ENCODE measurements around the gene AFDN.
"Not testable (repeated sequence)": the region's sequence is repeated elsewhere in the genome, so short reads cannot be mapped to it uniquely, and the experiment has no call there.

AFDN gene

DNA sequence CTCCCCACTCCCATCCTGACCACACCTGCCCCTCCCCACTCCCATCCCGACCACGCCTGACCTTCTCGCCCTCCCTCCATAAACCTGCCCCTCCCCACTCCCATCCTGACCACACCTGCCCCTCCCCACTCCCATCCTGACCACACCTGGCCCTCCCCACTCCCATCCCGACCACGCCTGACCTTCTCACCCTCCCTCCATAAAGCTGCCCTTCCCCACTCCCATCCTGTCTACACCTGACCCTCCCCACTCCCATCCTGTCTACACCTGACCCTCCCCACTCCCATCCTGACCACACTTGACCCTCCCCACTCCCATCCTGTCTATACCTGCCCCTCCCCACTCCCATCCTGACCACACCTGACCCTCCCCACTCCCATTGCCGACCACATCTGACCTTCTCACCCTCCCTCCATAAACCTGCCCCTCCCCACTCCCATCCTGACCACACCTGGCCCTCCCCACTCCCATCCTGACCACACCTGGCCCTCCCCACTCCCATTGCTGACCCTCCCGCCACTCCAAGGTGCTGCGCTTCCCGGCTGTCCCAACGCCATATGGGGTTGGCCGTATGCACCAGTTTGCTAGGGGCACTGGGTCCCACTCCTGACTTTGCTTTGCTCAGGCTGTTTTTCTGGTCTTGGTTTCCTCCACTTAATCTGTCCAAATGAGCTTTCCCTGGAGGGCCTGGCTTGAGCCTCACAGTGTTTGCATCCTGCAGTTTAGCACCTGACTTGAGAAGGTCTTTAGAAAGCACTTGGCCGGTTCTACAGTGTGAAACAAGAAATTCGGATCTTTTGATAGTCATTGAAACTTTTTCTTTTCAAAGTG is 173.7 kb downstream of the AFDN start:
- no peak for DNase-seq (ENCODE audit: low spot score)

DNA sequence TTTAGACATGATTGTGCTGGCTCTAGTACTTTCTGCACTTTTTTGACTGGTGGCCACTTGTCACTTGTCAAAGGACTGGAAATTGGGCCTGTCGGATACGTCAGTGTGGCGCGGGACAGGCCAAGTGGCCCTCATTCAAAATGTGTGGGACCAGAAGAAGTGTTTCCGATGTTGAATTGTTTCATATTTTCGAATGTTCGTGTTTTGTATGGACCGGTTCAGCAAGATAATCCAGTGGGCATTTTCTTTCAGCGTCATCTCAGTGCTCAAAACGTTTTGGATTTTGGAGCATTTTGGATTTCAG is 174.3 kb downstream of the AFDN start:
- DNase-seq (ENCODE audit: low spot score): no peak

DNA sequence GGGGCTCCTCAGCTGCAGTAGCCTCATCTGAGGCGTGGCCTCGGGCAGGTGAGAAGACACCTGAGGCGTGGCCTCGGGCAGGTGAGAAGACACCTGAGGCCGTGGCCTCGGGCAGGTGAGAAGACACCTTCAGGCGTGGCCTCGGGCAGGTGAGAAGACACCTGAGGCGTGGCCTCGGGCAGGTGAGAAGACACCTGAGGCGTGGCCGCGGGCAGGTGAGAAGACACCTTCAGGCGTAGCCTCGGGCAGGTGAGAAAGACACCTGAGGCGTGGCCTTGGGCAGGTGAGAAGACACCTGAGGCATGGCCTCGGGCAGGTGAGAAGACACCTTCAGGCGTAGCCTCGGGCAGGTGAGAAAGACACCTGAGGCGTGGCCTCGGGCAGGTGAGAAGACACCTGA is 174.8 kb downstream of the AFDN start:
- not testable (repeated sequence) for DNase-seq (ENCODE audit: low spot score)

DNA sequence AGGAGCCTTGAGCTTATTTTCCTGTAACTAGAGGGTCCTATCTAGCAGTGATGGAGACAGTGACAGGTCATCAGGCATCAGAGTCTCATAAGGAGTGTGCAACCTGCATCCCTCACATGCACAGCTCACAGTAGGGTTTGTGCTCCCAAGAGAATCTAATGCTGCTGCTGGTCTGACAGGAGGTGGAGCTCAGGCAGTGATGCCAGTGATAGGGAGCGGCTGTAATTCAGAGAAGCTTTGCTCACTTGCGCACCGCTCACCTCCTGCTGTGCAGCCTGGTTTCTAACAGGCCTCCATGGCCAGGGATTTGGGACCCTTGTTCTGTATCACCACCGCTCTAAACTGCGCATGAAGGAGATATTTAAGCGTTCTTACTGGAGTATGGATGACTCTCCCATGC is 176.1 kb downstream of the AFDN start:
- DNase-seq (ENCODE audit: low spot score): no peak

DNA sequence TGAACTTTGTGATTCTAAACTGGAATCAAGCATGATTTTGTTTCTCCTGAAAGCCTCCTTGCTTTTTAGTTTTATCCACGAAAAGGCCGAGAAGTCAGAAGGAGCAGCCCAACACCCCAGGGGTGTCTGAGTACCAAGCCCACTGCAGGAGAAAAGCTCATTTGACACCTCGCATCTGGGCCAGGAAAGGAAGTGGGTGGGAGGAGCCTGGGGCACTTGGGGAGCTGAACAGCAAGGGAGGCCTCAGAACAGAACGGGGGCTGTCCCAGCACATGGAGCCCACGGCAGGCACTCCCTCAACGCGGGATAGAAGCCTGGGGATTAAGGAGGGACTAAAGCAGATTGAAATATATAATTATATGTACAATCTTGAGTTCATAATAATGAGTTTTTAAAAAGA is 177.3 kb downstream of the AFDN start:
- no peak for DNase-seq (ENCODE audit: low spot score)

DNA sequence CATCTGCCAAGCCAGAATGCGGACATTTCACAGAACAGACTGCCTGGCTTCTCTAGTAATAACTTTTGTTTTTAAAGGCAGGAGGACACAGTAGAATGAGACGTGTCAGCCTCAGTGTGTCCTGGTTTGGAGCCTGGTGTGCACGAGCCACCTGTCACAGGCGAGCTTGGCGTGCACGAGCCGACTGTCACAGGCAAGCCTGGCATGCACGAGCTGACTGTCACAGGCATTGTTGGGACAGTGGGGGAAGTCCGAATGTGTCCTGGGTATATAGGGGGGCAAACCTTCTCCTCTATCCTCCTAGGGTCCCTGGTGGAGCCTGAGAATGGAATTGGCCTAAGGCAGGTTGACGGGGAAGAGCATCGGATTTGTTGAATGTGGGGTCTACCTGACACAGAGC is 178.2 kb downstream of the AFDN start:
- DNase-seq (ENCODE audit: low spot score): no peak

DNA sequence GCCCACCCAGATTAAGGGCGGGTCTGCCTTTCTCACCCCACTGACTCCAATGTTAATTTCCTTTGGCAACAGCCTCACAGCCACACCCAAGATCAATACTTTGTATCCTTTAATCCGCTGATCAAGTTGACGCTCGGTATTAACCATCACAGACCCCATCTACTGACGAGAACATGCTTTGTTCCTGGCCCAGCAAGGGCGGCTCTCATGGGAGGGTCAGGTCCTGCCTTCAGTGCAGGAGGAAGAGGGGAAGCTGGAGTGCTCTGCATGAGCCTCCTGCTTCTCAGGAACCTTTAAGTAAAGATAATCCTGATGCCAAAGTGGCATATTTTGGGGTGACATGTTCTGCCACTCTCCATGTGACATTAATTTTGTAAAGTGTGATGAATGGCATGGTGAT is 179.1 kb downstream of the AFDN start:
- no peak for DNase-seq (ENCODE audit: low spot score)

DNA sequence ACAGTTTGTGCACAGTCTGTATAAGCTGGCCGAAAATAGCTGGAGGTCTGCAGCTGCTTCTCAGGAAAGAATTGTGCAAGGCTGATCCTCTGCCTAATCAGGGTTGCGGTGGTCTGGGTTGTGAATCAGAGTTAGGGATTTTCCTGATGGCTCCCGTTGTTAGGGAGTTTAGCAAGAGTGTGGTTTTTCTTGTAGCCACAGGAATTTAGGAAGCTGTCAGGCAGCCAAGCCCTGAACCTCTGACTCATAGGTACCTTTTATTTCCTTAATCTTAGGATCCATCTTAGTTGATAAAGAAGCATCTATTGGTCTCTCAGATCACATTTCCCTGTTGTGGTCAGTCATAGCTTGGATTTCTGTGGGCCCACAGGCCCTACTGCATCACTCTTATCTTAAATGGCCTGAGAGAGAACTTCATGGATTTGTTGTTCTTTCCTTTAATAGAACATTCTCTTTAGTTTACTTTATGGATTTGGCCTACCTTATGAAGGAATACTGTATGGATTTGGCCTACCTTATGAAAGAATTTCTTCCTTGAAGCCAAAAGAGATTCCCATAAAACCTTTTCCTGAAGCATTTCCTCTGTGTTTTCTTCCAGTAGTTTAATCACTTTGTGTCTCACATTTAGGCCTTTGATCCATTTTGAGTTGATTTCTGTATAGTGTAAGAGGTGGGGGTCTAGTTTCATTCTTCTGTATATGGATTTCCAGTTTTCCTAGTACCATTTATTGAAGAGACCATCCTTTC is 181.1 kb downstream of the AFDN start:
- DNase-seq (ENCODE audit: low spot score): no peak

DNA sequence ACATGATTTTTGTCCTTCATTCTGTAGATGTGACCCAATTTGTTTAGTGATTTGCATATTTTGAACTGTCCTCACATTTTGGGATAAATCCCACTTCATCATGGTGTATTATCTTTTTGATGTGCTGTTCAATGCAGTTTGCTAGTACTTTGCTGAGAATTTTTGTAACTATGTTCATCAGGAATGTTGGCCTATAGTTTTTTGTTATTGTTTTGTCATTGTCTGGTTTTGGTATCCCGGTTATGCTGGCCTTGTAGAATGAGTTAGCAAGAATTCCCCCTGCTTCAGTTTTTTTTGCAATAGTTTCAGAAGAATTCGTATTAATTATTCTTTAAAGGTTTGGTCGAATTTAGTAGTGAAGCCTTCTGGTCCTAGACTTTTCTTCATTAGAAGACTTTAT is 182.6 kb downstream of the AFDN start:
- DNase-seq (ENCODE audit: low spot score): no peak

DNA sequence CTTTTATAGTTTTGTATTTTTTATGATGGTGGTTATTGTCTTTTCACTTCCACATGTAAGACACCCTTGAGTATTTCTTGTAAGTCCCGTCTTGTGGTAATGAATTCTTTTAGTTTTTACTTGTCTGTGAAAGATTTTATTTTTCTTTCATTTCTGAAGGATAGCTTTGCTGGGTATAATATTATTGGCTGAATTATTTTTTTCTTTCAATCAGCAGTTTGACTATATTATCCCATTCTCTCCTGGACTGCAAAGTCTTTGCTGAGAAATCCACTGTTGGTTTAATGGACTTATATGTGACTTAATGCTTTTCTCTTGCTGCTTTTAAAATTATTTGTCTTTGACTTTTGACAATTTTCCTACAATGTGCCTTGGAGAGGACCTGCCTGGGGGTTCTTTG is 184.6 kb downstream of the AFDN start:
- DNase-seq (ENCODE audit: low spot score): no peak

DNA sequence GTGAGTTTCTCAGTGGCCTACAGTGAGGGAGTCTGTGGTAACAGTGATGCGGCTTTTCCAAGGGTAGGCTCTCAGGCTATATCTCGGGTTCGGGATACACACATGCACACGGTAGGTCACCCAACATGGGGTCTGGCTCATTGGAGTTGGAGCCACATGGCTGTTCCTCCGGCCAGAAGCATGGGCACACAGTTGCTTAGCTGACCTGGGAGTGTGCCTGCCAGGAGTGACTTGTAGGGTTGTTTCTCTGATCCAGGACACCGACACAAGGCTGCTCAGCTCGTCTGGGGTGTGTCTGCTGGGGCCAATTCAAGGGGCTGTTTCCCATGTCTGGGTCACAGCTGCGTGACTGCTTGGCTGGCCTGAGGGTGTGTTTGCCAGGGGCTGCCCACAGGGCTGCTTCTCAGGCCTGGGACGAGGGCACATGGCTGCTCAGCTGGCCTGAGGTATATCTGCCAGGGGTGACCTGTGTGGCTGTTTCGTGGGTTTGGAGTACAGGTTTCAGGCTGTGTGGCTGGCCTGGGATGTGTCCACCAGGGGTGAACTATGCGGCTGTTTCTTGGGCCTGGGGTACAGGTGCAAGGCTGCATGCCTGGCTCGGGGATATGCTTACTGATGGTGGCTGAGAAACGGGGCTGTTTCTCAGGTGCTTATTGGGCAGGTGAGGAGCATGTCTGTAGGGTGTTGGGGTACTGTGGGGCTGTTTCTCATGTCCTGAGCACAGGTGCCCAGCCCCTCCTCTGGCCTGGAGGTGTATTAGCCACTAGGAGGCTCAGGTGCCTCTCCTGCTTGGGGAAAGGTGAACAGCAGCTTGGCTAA is 185.9 kb downstream of the AFDN start:
- DNase-seq (ENCODE audit: low spot score): no peak

DNA sequence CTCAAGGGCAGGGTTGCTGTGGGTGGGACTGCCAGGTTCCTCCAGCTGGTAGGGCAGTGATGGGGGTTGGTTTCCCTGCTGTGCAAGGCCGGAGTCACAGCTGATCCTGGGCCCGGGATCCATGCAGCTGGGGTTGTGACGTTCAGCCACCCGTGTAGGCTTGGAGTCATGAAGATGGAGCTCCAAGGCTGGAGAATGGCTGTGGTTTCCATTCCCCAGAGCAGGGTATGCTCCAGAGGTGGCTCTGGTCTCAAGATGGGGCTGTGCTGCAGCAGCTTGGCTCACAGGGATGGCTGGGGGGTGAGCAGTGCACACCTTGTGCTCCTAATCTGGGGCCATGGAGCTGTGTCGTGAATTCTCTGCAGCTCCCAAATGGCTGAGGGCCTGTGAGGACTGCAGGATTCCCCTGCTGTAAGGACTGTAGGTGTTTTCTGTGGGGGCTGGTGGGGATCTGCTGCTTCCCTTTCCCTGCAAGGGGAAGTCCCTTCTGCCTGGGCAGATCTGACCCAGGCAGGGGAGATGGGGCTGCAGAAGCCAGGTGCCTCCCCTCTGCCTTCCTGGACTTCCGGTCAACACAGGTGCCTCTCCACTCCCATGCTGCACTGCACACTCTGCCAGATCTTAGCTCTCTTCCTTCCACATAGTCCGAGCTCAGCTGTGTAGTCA is 186.7 kb downstream of the AFDN start:
- no peak for DNase-seq (ENCODE audit: low spot score)

DNA sequence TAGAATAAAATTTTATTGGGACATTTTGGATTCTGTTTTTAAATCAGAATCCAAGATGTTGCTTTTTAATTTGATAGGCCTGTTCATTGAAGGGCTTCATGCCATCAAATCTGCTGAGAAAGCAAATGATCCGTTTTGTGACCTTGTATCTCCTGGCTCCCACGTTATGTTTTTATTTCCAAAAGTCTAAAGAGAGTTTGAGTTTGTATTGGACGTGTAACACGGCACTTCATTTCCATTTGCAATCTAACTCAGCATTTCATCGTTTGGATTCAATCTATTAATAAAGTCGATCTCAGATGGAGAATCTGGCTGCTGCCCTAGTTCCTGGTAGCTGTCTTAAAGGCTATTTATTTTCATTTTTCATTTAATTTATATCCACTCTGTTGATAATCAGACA is 187.7 kb downstream of the AFDN start:
- DNase-seq (ENCODE audit: low spot score): no peak

DNA sequence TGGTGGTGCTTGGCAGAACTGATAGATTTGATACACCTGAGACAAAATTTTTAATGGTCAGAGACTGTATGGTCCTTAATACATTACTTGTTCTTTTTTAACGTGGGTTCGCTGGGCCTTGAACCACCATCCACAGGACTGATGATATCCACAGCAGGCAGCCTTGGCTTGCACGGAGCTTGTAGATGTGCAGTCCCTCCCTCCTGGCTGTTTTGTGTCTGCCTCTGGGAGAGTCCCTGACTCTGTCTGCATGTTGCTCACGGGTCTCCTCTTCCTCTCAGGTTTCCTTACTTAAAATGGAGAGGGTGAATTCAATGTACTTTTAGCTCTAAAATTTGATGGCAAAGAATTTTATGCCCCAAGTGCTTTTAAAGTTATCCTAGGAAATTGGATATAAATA is 188.3 kb downstream of the AFDN start:
- no peak for DNase-seq (ENCODE audit: low spot score)

DNA sequence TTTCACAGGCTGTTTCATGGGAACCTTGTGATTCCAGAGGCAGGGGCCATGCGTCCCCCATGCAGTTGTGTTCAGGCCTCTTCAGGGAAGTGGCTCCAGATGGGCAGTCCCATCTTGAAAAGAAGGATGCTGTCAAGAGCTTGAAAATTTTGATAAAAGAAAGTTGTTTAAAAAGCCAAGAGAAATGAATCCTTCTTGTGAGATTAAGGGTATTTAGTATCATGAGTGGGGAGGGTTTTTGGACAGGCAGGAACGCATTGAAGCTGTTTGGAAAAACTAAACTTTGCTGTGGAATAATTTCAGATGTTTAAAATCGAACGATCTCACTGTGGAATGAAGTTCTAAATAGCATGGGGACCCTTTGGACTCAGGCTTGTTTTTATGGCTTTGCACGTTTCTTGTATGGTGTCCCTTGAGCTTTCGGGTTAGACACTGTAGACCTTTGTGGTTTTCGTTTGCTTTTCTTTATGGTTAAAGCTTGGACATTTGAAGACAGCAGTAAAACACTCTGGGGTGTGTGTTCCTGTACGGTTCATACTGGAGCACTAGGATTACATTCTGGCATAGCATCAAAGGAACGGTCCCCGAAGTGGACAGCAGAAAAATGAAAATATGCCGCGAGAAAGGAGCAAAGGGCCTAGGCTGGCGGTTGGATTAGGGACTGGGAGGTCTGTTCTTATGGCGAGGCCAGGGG is 188.9 kb downstream of the AFDN start:
- no peak for DNase-seq (ENCODE audit: low spot score)

DNA sequence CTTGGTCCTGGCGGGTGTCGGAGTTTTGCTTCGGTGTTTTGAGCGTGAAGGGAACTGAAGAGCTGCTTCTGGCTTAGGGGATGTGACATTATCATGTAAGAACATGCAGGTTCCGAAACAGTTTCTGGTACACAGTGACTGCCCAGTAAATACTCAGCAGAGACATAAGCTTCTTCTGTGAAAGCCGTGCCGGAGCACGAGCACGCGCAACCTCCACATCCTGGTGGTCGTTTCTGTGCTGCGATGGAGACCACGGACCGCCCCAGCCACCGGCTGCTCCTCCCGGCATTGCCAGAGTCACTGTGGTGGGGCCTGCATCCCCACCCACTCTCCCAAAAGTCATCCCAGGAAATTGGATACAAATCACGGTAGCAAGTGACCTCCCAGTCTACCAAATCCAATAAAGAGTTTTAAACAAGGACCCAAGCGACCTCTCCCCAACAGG is 189.5 kb downstream of the AFDN start:
- no peak for DNase-seq (ENCODE audit: low spot score)

DNA sequence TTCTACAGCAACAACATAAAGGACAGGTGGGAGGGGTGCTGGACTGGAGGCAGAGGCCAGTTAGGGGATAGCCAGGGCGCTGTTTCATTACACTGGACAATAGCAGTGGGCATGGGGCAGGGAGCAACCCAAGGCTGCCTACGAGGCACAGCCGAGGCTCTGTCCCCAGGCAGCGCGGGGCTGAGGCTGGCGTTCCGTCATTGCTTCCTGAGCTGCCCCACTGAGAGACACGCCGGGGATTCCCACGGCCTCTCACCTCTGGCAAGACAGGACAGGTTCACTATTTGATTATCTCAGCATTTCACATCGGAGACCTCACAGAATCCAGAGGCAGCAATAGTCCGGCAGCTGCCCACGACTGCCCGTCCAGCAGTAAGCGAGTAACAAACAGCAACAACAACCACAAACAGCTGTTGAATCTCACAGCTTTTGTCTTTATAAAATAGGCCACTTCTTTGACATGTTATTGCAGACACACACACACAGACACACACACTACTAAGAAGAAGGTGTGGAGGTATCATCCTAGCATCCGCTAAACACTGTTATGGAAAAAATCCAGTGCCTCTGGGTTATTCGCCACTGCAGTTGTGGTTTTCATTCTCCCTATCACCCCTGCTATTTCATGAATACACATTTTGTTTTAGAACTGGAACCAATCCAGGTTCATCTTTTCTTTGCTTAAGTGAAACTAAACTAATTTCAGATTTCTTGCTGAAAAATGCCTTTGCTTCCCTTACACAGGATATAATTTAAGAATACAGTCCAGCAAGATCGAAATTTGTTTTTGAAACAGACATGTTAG is 190.2 kb downstream of the AFDN start:
- DNase-seq (ENCODE audit: low spot score): no peak

DNA sequence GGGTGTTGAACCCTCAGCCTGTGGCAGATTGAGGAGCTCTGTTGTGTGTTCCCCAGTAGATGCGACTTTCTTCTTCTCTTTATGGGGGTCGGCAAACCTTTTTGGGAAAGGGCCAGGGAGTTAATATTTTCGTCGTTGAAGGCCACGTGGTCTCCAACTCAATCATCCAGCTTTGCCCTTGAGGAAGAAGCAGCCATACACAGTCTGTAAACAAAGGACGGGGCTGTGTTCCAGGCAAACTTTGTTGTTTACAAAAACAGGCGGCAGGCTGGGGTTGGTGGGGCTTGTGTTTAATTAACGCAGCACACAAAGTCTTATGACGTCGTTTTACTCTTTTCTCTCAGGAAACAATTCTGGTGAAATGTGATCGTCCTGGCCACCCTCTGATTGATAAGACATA is 190.9 kb downstream of the AFDN start:
- no peak for DNase-seq (ENCODE audit: low spot score)

DNA sequence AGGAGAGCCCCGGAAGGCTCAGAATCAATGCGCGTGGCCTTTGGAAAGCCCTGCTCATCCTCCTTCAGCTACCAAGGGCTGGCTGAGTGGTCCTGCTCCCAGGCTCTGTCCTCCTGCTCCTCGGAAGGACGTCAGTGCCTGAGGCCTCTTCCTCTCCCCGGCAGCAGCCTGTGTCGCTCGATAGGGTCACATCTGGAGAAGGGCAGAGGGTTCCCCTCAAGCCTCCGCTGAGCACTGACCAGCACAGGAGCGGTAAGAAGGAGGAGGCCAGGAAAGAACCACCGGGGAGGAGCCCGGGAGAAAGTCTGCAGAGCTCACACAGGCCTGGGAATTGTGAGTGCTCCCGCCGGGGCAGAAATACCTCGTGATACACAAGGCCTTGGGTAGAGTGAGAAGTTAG is 192.0 kb downstream of the AFDN start:
- no peak for DNase-seq (ENCODE audit: low spot score)

DNA sequence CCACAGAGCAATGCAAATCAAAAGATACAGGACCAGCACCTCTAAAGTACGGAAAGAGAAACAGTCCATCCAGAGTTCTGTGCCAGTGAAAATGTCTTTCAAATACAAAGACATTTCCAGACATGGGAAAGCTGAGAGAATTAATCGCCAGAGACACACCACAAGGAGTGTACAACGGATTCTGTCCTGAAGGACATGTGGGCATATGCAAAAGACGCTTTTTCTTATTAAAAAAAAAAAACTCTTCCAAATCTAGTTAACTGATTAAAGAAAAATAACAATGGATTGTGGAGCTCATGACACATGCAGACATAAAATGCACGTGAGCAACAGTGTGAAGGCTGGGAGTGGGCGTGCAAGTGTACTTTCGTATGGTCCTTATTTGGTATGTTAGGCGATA is 193.5 kb downstream of the AFDN start:
- no peak for DNase-seq (ENCODE audit: low spot score)

DNA sequence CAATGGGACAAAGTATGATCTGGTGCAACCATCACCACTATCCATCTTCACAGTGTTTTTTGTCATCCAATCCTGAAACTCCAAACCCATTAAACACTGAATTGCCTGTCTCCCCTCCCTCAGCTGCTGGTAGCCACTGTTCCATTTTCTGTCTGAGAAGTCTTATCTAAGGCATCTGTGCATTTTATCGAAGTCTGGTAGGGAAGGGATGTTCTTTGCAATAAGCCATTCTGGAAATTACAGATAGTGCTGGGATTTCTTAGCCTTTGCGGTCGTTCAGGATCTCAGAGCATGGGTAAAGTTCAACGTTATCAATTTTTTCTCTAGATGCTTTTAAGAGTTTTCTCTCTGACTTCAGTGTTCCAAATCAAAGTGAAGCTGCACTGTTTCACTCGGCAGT is 194.9 kb downstream of the AFDN start:
- no peak for DNase-seq (ENCODE audit: low spot score)
